ENCODE data around the gene GRK5.

Gene GRK5

DNA sequence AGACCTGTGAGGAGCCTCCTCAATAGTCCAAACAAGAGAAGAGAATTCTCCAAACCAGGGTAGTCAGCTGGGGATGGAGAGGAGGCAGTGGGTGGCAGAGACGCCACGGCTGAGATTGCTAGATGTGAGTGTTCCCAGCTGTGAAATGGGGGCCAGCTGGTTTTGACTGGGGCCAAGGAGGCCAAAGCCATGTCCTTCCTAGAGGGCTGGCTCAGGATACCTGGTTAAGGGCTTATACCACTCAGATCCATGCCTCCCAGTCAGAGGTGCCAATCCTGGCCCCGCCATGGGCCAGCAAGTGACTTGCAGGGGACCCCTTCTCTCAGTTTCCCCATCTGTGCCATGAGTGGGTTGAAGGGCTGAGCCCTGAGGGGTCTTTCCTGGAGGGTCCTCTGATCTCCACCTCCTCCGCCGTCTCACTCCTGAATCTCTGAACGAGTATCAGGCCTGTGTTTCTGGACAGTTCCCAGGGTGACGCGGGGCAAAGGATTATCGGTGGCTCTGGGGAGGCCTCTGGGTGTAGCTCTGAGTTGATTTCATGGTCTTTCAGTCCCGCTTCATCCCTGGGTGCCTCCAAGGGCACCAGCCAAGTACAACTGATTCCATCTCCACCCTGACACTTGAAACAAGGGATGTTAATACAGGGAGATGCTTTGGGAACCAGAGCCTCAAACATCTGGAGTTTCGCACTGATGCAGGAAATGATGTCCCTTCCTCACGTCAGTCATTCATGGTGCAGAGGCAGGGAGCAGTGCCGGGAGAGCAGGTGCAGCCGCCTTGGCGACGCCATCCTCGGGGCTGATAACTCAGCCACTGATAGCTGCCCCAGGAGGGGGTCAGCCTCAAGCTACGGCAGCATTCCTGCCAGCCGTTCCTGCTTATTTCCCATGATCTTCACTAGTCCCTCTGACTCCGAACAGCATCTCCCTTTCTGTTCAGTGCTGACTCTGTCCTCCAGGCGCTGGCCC, 208.4 kb downstream of the GRK5 start:
- Histone ChIP-seq H3K4me3 (ENCODE audit: low read depth, low read length) (no peak overlapping the region), H3K36me3 (replicated peaks) (no peaks in the 10 kb centered on the region), H3K27me3 (replicated peaks) (no peaks in the 10 kb centered on the region), H3K27ac (no peak overlapping the region)
- in situ Hi-C loops (cut with HindIII; ENCODE audit: low pct_ligation_motif_present, low sequenced_read_pairs), result loop anchor here (25.0 kb wide), 1 partner anchor 204 kb away; the partner anchor contains the start of gene GRK5
- no peak for DNase-seq
- TF ChIP-seq, protein P1, sequence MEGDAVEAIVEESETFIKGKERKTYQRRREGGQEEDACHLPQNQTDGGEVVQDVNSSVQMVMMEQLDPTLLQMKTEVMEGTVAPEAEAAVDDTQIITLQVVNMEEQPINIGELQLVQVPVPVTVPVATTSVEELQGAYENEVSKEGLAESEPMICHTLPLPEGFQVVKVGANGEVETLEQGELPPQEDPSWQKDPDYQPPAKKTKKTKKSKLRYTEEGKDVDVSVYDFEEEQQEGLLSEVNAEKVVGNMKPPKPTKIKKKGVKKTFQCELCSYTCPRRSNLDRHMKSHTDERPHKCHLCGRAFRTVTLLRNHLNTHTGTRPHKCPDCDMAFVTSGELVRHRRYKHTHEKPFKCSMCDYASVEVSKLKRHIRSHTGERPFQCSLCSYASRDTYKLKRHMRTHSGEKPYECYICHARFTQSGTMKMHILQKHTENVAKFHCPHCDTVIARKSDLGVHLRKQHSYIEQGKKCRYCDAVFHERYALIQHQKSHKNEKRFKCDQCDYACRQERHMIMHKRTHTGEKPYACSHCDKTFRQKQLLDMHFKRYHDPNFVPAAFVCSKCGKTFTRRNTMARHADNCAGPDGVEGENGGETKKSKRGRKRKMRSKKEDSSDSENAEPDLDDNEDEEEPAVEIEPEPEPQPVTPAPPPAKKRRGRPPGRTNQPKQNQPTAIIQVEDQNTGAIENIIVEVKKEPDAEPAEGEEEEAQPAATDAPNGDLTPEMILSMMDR (IDR thresholded peaks at IDR 0.05; ENCODE audit: low read depth, low read length, missing control alignments), result no peak

DNA sequence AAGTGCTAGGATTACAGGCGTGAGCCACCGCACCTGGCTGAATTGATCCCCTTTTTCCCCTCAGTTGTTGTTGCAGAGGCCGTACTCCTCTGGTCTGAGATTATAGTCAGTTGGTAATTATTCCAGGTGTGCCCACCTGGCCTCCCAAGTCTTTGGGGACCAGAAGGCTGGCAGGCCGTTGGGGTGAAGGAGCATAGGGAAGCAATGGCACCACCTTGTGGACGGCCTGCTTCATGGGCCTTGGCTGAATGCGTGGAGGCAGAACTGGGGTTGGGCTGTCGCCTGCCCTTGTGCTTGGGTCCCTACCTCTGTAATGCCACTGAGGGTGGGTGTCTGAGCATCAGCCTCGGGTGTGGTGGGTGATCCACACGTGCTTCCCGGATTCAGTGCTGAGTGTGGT, 209.5 kb downstream of the GRK5 start:
- Histone ChIP-seq H3K4me3 (ENCODE audit: low read depth, low read length) (no peak overlapping the region), H3K27ac (no peak overlapping the region), H3K27me3 (replicated peaks) (no peaks in the 10 kb centered on the region), H3K36me3 (replicated peaks) (no peaks in the 10 kb centered on the region)
- DNase-seq, result no peak
- in situ Hi-C loops (cut with HindIII; ENCODE audit: low pct_ligation_motif_present, low sequenced_read_pairs), result loop anchor here (25.0 kb wide), 1 partner anchor 205 kb away; the partner anchor contains the start of gene GRK5
- TF ChIP-seq, protein P1 (IDR thresholded peaks at IDR 0.05; ENCODE audit: low read depth, low read length, missing control alignments), result peak; percentile 87

GRCh38 chr10:119417852-119418251, 210.5 kb downstream of the GRK5 start:
- no peak overlapping the region for H3K4me3 ChIP-seq (ENCODE audit: low read depth, low read length)
- no peaks in the 10 kb centered on the region for H3K27me3 ChIP-seq (replicated peaks)
- in situ Hi-C loops (cut with HindIII; ENCODE audit: low pct_ligation_motif_present, low sequenced_read_pairs), result loop anchor here (25.0 kb wide), 1 partner anchor 206 kb away; the partner anchor contains the start of gene GRK5
- no peak overlapping the region for H3K27ac ChIP-seq
- TF ChIP-seq, protein P1 (IDR thresholded peaks at IDR 0.05; ENCODE audit: low read depth, low read length, missing control alignments), result no peak
- H3K36me3 ChIP-seq (replicated peaks), result no peaks in the 10 kb centered on the region
- no peak for DNase-seq

DNA sequence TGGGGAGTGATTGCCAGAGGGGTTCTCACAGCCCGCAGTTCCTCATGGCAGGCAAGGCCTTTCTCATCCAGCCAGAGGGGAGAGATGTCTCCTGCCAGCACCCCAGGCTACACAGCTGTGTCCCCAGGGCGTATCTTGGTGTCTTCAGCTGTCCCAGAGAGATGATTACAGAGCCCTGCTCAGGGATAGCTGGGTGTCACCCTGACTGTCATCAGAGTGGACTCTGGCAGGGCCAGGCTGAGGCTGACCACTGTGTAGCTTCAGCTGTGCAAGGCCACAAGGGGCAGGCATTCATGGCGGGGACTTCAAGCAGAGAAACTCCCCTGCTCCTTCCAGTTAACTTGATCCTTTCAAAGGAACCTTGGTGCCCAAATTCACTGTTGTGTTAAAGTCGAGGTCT, 211.0 kb downstream of the GRK5 start:
- Histone ChIP-seq H3K4me3 (ENCODE audit: low read depth, low read length) (no peak overlapping the region), H3K36me3 (replicated peaks) (peaks cover under 1% of the 10 kb centered on the region), H3K27ac (no peak overlapping the region), H3K27me3 (replicated peaks) (no peaks in the 10 kb centered on the region)
- in situ Hi-C loops (cut with HindIII; ENCODE audit: low pct_ligation_motif_present, low sequenced_read_pairs), result loop anchor here (25.0 kb wide), 1 partner anchor 206 kb away; the partner anchor contains the start of gene GRK5
- DNase-seq, result no peak
- TF ChIP-seq, protein P1 (IDR thresholded peaks at IDR 0.05; ENCODE audit: low read depth, low read length, missing control alignments), result peak; percentile 41

- Histone ChIP-seq H3K27me3 (replicated peaks) (no peaks in the 10 kb centered on the region), H3K36me3 (replicated peaks) (peaks cover 3% of the 10 kb centered on the region), H3K27ac (no peak overlapping the region), H3K4me3 (ENCODE audit: low read depth, low read length) (no peak overlapping the region)
- no peak for DNase-seq
- TF ChIP-seq, protein P1 (IDR thresholded peaks at IDR 0.05; ENCODE audit: low read depth, low read length, missing control alignments), result no peak
- in situ Hi-C loops (cut with HindIII; ENCODE audit: low pct_ligation_motif_present, low sequenced_read_pairs), result loop anchor here (25.0 kb wide), 1 partner anchor 208 kb away; the partner anchor contains the start of gene GRK5
Observed at GRCh38 chr10:119419931-119420330, 212.6 kb downstream of the GRK5 start.

Measured in brain microvascular endothelial cell (primary cell).